Cardiac muscle cell (in vitro differentiated cells and primary cell): Measurements from ENCODE around the gene ANGPTL5. TPM values are rescaled to one million over a fixed set of nuclear protein-coding genes. Genes with fewer than 3 reads are reported as not detected.

Source experiments
- DNase-seq, 2 donors: peaks; one replicate each; pipeline versions ENCODE4 v3.0.0 to v3.0.0-alpha.2; 2010 to 2017; ENCODE audit warnings: low read depth in 1 of 2, low spot score in 1 of 2
- H3K27ac ChIP-seq: fragments of 200-600 bp; sonication (generic); 2 replicates; pipeline ENCODE4 v1.5.1; 2016
- H3K27me3 ChIP-seq: fragments of 200-600 bp; sonication (generic); 2 replicates; pipeline ENCODE4 v1.6.0; 2016; ENCODE audit warnings: control low read depth
- H3K36me3 ChIP-seq: fragments of 200-600 bp; sonication (generic); 2 replicates; pipeline ENCODE4 v1.5.1; 2016; ENCODE audit warnings: control low read depth
- H3K4me1 ChIP-seq: fragments of 200-600 bp; sonication (generic); 2 replicates; pipeline ENCODE4 v1.8.1; 2017; ENCODE audit warnings: low read depth, mild to moderate bottlenecking, mixed run types
- H3K4me3 ChIP-seq: fragments of 200-600 bp; sonication (generic); 2 replicates; pipeline ENCODE4 v1.5.1; 2016; ENCODE audit warnings: mild to moderate bottlenecking
- H3K9me3 ChIP-seq: fragments of 200-600 bp; sonication (generic); 2 replicates; pipeline ENCODE4 v1.5.1; 2017; ENCODE audit warnings: low read depth, mild to moderate bottlenecking, control low read depth
- polyA plus RNA-seq: library from polyadenylated mRNA; unstranded; fragments of >200 nt; fragmentation: Nextera tagmentation; extraction: Ambion mirVana; gene quantifications from 2 replicates; pipeline ENCODE4 v1.2.1, GENCODE V29; 2016
- total RNA-seq: library from RNA; depleted of rRNA; stranded (reverse); fragments of >200 nt; gene quantifications from 2 replicates; pipeline ENCODE4 v1.2.3, GENCODE V29; 2016
- TF ChIP-seq, protein P1 (sequence below): IDR thresholded peaks from 2 replicates; pipeline ENCODE4 v1.5.1; 2012; ENCODE audit warnings: low read depth, mild to moderate bottlenecking, low read length

ANGPTL5 gene
- total and polyA plus RNA-seq, 2 experiments from 2014 or later = not detected

DNA sequence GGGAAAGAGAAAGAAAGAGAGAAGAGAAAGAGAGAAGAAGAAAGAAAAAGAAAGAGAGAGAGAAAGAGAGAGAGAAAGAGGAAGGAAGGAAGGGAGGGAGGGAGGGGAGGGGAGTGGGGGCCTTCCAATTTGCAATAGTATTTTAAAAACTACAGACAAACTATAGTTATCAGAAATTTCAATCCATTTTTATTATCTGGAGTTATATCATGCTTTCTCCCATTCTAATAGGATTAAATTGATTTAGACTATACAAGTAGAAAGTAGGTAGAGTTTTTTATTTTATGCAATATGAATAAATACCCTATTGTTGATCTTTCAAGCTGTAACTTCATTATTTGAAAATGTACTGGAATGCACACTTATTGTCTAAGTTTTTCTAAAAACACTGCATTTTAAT, 71.7 kb downstream of the ANGPTL5 start:
- H3K4me1 ChIP-seq = no peaks in the 10 kb centered on the region
- no peak for DNase-seq
- no peaks in the 10 kb centered on the region for H3K27me3 ChIP-seq
- TF ChIP-seq, protein P1, sequence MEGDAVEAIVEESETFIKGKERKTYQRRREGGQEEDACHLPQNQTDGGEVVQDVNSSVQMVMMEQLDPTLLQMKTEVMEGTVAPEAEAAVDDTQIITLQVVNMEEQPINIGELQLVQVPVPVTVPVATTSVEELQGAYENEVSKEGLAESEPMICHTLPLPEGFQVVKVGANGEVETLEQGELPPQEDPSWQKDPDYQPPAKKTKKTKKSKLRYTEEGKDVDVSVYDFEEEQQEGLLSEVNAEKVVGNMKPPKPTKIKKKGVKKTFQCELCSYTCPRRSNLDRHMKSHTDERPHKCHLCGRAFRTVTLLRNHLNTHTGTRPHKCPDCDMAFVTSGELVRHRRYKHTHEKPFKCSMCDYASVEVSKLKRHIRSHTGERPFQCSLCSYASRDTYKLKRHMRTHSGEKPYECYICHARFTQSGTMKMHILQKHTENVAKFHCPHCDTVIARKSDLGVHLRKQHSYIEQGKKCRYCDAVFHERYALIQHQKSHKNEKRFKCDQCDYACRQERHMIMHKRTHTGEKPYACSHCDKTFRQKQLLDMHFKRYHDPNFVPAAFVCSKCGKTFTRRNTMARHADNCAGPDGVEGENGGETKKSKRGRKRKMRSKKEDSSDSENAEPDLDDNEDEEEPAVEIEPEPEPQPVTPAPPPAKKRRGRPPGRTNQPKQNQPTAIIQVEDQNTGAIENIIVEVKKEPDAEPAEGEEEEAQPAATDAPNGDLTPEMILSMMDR = no peak
- no peaks in the 10 kb centered on the region for H3K36me3 ChIP-seq
- no peak overlapping the region for H3K27ac ChIP-seq
- H3K9me3 ChIP-seq = no peaks in the 10 kb centered on the region
- no peak overlapping the region for H3K4me3 ChIP-seq

DNA sequence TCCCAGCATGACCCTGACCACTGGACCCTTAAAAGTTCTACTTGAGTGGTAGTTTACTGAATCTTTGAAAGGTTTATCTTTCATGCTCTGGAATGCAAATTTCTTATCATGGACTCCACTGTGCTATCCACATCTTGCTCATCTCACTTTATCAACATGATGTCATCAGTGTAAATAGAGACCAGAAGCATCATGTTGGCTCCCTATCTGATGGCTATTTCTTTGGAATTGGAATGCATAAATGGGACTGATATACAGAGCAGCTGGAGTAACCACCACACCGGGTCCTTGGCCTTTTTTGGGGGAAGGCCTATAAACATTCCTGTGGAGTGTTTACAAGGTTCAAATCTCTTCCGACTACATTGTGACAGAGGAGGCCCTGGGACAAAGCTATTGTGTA, 75.6 kb downstream of the ANGPTL5 start:
- no peaks in the 10 kb centered on the region for H3K27me3 ChIP-seq
- no peak for DNase-seq
- no peaks in the 10 kb centered on the region for H3K9me3 ChIP-seq
- H3K36me3 ChIP-seq = no peaks in the 10 kb centered on the region
- no peaks in the 10 kb centered on the region for H3K4me1 ChIP-seq
- H3K27ac ChIP-seq = no peak overlapping the region
- TF ChIP-seq, protein P1 = no peak
- H3K4me3 ChIP-seq = no peak overlapping the region

Other genes with a start within 250 kb of the ANGPTL5 start
- 0.53 and 1.2 TPM in 2 replicates for gene CEP126, start 1.5 kb downstream of the ANGPTL5 start, total RNA-seq
- 1.5 and 1.9 TPM in 2 replicates for gene CEP126, start 1.5 kb downstream of the ANGPTL5 start, polyA plus RNA-seq
- gene CFAP300, start 130.9 kb upstream of the ANGPTL5 start, total RNA-seq = 1.1 and 2.9 TPM in 2 replicates
- gene CFAP300, start 130.9 kb upstream of the ANGPTL5 start, polyA plus RNA-seq = 3.1 and 7.2 TPM in 2 replicates
- gene YAP1, start 193.9 kb upstream of the ANGPTL5 start, total RNA-seq = 264 and 277 TPM in 2 replicates
- 40.8 and 48.4 TPM in 2 replicates for gene YAP1, start 193.9 kb upstream of the ANGPTL5 start, polyA plus RNA-seq